Adrenal gland (tissue), 5 donors: ENCODE measurements around the gene GPR155.

ENCODE experiments used
- POLR2A ChIP-seq, 2 donors: fragments of 450-650 bp; IDR thresholded peaks; one replicate each; pipeline ENCODE4 v1.6.1; 2017; ENCODE audit warnings: antibody characterized with exemption in 2 of 2, mild to moderate bottlenecking in 2 of 2, moderate library complexity in 1 of 2
- TF ChIP-seq, protein P1 (sequence below), 6 experiments: fragments of 450-650 bp in 4 of 6; fragments of 200-600 bp in 2 of 6; sonication (generic) in 1 of 6; IDR thresholded peaks; 1 replicate in 5 of 6; 2 replicates in 1 of 6; pipeline versions ENCODE4 v1.5.1 to v1.8.0; 2016 to 2021; ENCODE audit warnings: antibody characterized with exemption in 6 of 6, mild to moderate bottlenecking in 2 of 6, moderate library complexity in 1 of 6
- donor health status: DM: no; HTN: no; CAD: no.

DNA sequence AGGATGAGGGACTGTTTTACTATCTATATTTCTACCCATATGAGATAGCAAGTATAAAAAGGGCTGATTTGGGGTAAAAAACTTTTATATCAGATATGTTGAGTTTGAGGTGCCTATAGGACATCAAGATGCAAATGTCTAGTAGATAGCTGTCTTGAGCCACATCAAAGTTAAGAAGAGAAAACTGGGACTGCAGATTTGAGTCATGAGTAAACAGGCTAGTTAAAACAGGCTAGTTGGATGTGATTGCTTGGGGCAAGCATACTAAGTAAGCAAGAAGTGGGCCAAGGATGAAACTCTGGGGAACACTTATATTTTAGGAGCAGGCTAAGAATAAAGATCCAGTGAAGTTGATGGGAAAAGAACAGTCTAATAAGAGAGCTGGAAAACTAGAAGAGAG lies 94.1 kb downstream of the GPR155 start:
- TF ChIP-seq, protein P1, sequence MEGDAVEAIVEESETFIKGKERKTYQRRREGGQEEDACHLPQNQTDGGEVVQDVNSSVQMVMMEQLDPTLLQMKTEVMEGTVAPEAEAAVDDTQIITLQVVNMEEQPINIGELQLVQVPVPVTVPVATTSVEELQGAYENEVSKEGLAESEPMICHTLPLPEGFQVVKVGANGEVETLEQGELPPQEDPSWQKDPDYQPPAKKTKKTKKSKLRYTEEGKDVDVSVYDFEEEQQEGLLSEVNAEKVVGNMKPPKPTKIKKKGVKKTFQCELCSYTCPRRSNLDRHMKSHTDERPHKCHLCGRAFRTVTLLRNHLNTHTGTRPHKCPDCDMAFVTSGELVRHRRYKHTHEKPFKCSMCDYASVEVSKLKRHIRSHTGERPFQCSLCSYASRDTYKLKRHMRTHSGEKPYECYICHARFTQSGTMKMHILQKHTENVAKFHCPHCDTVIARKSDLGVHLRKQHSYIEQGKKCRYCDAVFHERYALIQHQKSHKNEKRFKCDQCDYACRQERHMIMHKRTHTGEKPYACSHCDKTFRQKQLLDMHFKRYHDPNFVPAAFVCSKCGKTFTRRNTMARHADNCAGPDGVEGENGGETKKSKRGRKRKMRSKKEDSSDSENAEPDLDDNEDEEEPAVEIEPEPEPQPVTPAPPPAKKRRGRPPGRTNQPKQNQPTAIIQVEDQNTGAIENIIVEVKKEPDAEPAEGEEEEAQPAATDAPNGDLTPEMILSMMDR (IDR thresholded peaks at IDR 0.05), result no peak
- TF ChIP-seq POLR2A (IDR thresholded peaks at IDR 0.05), result no peak
